ENCODE results near the gene GNAQ. TPM values are rescaled to one million over a fixed set of nuclear protein-coding genes. Genes with fewer than 3 reads are reported as not detected.

The GNAQ gene
- total and polyA plus RNA-seq, 2 of the 4 experiments (the other 2 are of a cell fraction) = 23.1 to 50.7 TPM

DNA sequence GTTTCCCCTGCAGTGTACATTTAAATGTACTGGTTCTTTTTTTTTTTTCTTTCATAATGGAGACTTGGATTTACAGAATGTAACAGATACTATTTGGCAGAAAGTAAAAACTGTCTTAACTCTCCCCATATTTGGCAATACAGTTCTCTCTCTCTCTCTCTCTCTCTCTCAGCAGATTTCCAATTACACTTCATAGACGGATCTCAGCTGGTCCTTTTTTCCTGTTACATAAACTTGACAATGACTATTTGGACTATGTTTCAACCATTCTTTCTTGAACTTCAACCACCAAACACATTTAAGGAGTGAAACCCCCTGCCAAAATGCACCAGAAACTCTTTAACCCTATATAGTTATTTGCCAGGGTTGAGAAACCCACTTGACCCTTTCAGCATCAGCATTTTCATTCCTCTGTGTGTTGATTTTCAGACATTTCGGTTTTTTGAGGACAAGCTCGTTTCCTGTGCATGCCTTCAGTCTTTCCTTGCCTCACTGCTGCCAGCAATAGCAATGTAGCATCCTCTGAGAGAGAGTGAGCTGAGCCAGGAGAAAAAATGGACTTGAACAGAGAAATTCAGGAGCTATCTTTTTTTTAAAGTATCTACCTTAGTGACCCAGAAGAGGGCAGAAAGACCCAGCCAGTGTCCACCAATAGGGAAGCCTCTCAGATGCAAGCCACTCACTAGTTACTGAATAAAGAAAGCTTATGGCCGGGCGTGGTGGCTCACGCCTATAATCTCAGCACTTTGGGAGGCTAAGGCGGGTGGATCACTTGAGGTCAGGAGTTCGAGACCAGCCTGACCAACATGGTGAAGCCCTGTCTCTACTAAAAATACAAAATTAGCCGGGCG is 357.4 kb downstream of the GNAQ start:
- Histone ChIP-seq H2BK120ac (ENCODE audit: low read depth, low read length) (no peak overlapping the region), H3K9me3 (ENCODE audit: control insufficient read depth, insufficient read depth, low read length) (no peaks in the 10 kb centered on the region), H2AK5ac (ENCODE audit: low read depth, low read length) (no peak overlapping the region), H3K27ac (ENCODE audit: insufficient read depth, low read length) (peak overlapping the region; percentile 69; the same call in 1 of the 2 replicates), H3K36me3 (ENCODE audit: control insufficient read depth, insufficient read depth, low read length) (no peaks in the 10 kb centered on the region), H3K27me3 (ENCODE audit: control insufficient read depth, insufficient read depth, low read length) (peaks cover 3% of the 10 kb centered on the region), H3K79me1 (ENCODE audit: low read depth in 1 of 2, low read length in 2 of 2) (no peaks in the 10 kb centered on the region), H3K9ac (ENCODE audit: low read depth, low read length) (no peak overlapping the region), H3K23ac (ENCODE audit: low read depth, low read length) (no peak overlapping the region), H4K8ac (ENCODE audit: low read depth in 2 of 2, low read length in 2 of 2) (no peak overlapping the region), H3K4ac (ENCODE audit: low read depth, low read length) (no peak overlapping the region), H3K4me2 (ENCODE audit: low read depth, low read length) (no peak overlapping the region), H4K20me1 (ENCODE audit: insufficient read depth, low read length) (no peaks in the 10 kb centered on the region), H2BK20ac (ENCODE audit: low read depth, low read length) (no peak overlapping the region), H4K91ac (ENCODE audit: insufficient read depth, low read depth, low read length) (no peak overlapping the region), H3K4me1 (ENCODE audit: control insufficient read depth, insufficient read depth, low read length) (no peaks in the 10 kb centered on the region; the same call in 1 of the 2 replicates), H2AK9ac (replicated peaks; ENCODE audit: low read depth, low read length, poor library complexity) (no peak overlapping the region), H2BK15ac (ENCODE audit: low read depth, low read length) (no peak overlapping the region), H3K56ac (ENCODE audit: extremely low read depth, insufficient read depth, low read length) (no peak overlapping the region), H2AFZ (replicated peaks; ENCODE audit: low read length, poor library complexity) (no peak overlapping the region), H3K9me1 (ENCODE audit: insufficient read depth, low read length) (no peaks in the 10 kb centered on the region), H2BK5ac (ENCODE audit: low read depth, low read length, poor library complexity, severe bottlenecking) (no peak overlapping the region), H4K5ac (ENCODE audit: low read depth, low read length) (peak overlapping the region; percentile 15; the same call in 1 of the 2 replicates), H3K4me3 (ENCODE audit: insufficient read depth, low read depth, low read length) (no peak overlapping the region), H3K18ac (ENCODE audit: low read depth, low read length) (no peak overlapping the region; the same call in 1 of the 2 replicates), H3K14ac (replicated peaks; ENCODE audit: low read depth, low read length) (no peak overlapping the region)
- dilution Hi-C loops (cut with HindIII; ENCODE audit: low sequenced_read_pairs, unreplicated experiment) = no loop called here
- ChIA-PET POLR2A (ENCODE audit: unreplicated experiment) (no interaction called here), CTCF (interaction anchor here (0.6 to 1.1 kb wide), 3 partner anchors 91 to 168 kb away, joined by 3 to 4 read pairs (median 3); no protein-coding TSS in a partner anchor)
- intact Hi-C loops (cut with micrococcal nuclease) = no loop called here
- no CpG with 5 or more reads among the region's 10 CpGs for whole genome bisulfite sequencing, 2 experiments (ENCODE audit: extremely low coverage in 2 of 2, insufficient read length in 1 of 2)
- DNase-seq = peak; percentile 16
- ATAC-seq (ENCODE audit: low read depth) = peak; percentile 46
- no TSS peak for BruUV-seq (replicated peaks)
- TF ChIP-seq BHLHE40 (IDR thresholded peaks at IDR 0.05; ENCODE audit: low read depth, low read length) (no peak), CHD1 (IDR thresholded peaks at IDR 0.05; ENCODE audit: low read depth, low read length) (no peak), FOS (IDR thresholded peaks at IDR 0.05; ENCODE audit: low read depth, low read length) (no peak), RCOR1 (IDR thresholded peaks at IDR 0.05; ENCODE audit: insufficient replicate concordance, low read length) (no peak), MAFK (IDR thresholded peaks at IDR 0.05; ENCODE audit: low read depth, low read length) (no peak), CEBPB (IDR thresholded peaks at IDR 0.05; ENCODE audit: low read depth, low read length) (no peak), POLR2A (IDR thresholded peaks at IDR 0.05; ENCODE audit: low read depth, low read length) (no peak), SMC3 (IDR thresholded peaks at IDR 0.05; ENCODE audit: low read depth, low read length) (no peak)
- in situ Hi-C loops (cut with MboI; ENCODE audit: low sequenced_read_pairs) = no loop called here

Data from IMR-90 (cell line).